Thoracic aorta (tissue), 2 donors: ENCODE data around the gene SAMD15. TPM values are rescaled to one million over a fixed set of nuclear protein-coding genes. Genes with fewer than 3 reads are reported as not detected.

ENCODE experiments used
- ATAC-seq: fragments of 150-250 bp; one replicate; pipeline ENCODE4 v1.8.0; 2017; ENCODE audit warnings: low read depth; ENCODE audit not compliant: insufficient number of reproducible peaks, low FRiP score
- DNase-seq: peaks from one replicate; pipeline ENCODE4 v3.0.0-alpha.2; 2020; ENCODE audit warnings: low spot score
- H3K27ac ChIP-seq, 2 donors: fragments of 200-600 bp; sonication (generic); 1 replicate in 1 of 2; 2 replicates in 1 of 2; pipeline ENCODE4 v1.5.1; 2016; ENCODE audit warnings: mild to moderate bottlenecking in 2 of 2, moderate library complexity in 2 of 2
- H3K27me3 ChIP-seq: fragments of 200-600 bp; sonication (generic); replicated peaks from 2 replicates; pipeline ENCODE4 v1.6.0; 2016; ENCODE audit warnings: mild to moderate bottlenecking; ENCODE audit not compliant: insufficient read depth
- H3K36me3 ChIP-seq: fragments of 200-600 bp; sonication (generic); one replicate; pipeline ENCODE4 v1.5.1; 2016
- H3K4me1 ChIP-seq, 2 donors: fragments of 200-600 bp; sonication (generic); 1 replicate in 1 of 2; 2 replicates in 1 of 2; pipeline versions ENCODE4 v1.5.1 to v1.6.0; 2016; ENCODE audit warnings: low read depth in 2 of 2, mild to moderate bottlenecking in 1 of 2; ENCODE audit not compliant: control insufficient read depth in 1 of 2
- H3K4me3 ChIP-seq: fragments of 200-600 bp; sonication (generic); 2 replicates; pipeline ENCODE4 v1.5.1; 2016; ENCODE audit warnings: mild to moderate bottlenecking
- H3K9me3 ChIP-seq: fragments of 200-600 bp; sonication (generic); 2 replicates; pipeline ENCODE4 v1.5.1; 2016
- CTCF ChIP-seq: fragments of 200-600 bp; sonication (generic); IDR thresholded peaks from one replicate; pipeline ENCODE4 v1.5.1; 2019; ENCODE audit warnings: antibody characterized with exemption
- total RNA-seq, 2 donors: library from RNA; depleted of rRNA; stranded (reverse); fragments of >200 nt; gene quantifications; one replicate each; pipeline versions ENCODE4 v1.1.0 to v1.2.3, GENCODE V29; 2016

Gene SAMD15
- total RNA-seq, 2 donors from 2014 or later: 0.14 TPM; not detected in 1

- no peaks in the 10 kb centered on the region for H3K36me3 ChIP-seq
- H3K27me3 ChIP-seq: no peaks in the 10 kb centered on the region
- ATAC-seq (no peak), DNase-seq (no peak)
- no peak overlapping the region for H3K27ac ChIP-seq
- H3K9me3 ChIP-seq: no peaks in the 10 kb centered on the region
- no peak for TF ChIP-seq CTCF
- H3K4me1 ChIP-seq: no peaks in the 10 kb centered on the region
- no peak overlapping the region for H3K4me3 ChIP-seq
Measured at GRCh38 chr14:77356899-77357298, 20.3 kb upstream of the SAMD15 start.

- DNase-seq (no peak), ATAC-seq (no peak)
- H3K4me1 ChIP-seq: no peaks in the 10 kb centered on the region
- no peaks in the 10 kb centered on the region for H3K27me3 ChIP-seq
- no peak overlapping the region for H3K27ac ChIP-seq
- H3K9me3 ChIP-seq: no peaks in the 10 kb centered on the region
- no peak for TF ChIP-seq CTCF
- no peaks in the 10 kb centered on the region for H3K36me3 ChIP-seq
- H3K4me3 ChIP-seq: no peak overlapping the region
Measured at GRCh38 chr14:77359626-77360025, 17.6 kb upstream of the SAMD15 start.

- no peak overlapping the region for H3K27ac ChIP-seq
- no peaks in the 10 kb centered on the region for H3K27me3 ChIP-seq
- no peak for DNase-seq
- TF ChIP-seq CTCF: no peak
- no peaks in the 10 kb centered on the region for H3K4me1 ChIP-seq
- ATAC-seq: no peak
- no peaks in the 10 kb centered on the region for H3K9me3 ChIP-seq
- no peaks in the 10 kb centered on the region for H3K36me3 ChIP-seq
- H3K4me3 ChIP-seq: no peak overlapping the region
Measured at GRCh38 chr14:77364146-77364545, 13.0 kb upstream of the SAMD15 start.

GRCh38 chr14:77369285-77369684, 7.9 kb upstream of the SAMD15 start:
- DNase-seq (no peak), ATAC-seq (no peak)
- no peaks in the 10 kb centered on the region for H3K9me3 ChIP-seq
- no peaks in the 10 kb centered on the region for H3K27me3 ChIP-seq
- H3K36me3 ChIP-seq: no peaks in the 10 kb centered on the region
- H3K4me1 ChIP-seq: no peaks in the 10 kb centered on the region
- no peak overlapping the region for H3K4me3 ChIP-seq
- no peak for TF ChIP-seq CTCF
- H3K27ac ChIP-seq: no peak overlapping the region

- H3K4me3 ChIP-seq: no peak overlapping the region
- no peak for TF ChIP-seq CTCF
- no peaks in the 10 kb centered on the region for H3K9me3 ChIP-seq
- H3K36me3 ChIP-seq: no peaks in the 10 kb centered on the region
- DNase-seq (no peak), ATAC-seq (no peak)
- no peaks in the 10 kb centered on the region for H3K27me3 ChIP-seq
- H3K4me1 ChIP-seq: peaks cover 4 to 14% of the 10 kb centered on the region in 2 donors
- H3K27ac ChIP-seq: no peak overlapping the region
Measured at GRCh38 chr14:77372304-77372841, 4.8 kb upstream of the SAMD15 start.
